COLO829 (cell line): ENCODE measurements around the gene ESD.
A peak's percentile ranks its signal among the peaks of the same experiment; 100 is the strongest.
"Not testable (repeated sequence)": the region's sequence is repeated elsewhere in the genome, so short reads cannot be mapped to it uniquely, and the experiment has no call there.

ENCODE experiments used
- DNase-seq: peaks from one replicate; pipeline ENCODE4 v3.0.0; 2012; ENCODE audit warnings: low spot score

ESD gene

GRCh38 chr13:46796515-46797474 lies at the start of gene ESD:
TSS of gene ESD (minus strand) at chr13:46797161. CDS start at chr13:46791413, 5,748 bp downstream.
- peak; percentile 88 for DNase-seq

GRCh38 chr13:46846726-46847125 lies 49.8 kb upstream of the ESD start:
- DNase-seq = no peak

GRCh38 chr13:46845146-46845545 lies 48.2 kb upstream of the ESD start:
- no peak for DNase-seq

GRCh38 chr13:46844431-46844830 lies 47.5 kb upstream of the ESD start:
- DNase-seq = peak; percentile 14

GRCh38 chr13:46839399-46839798 lies 42.4 kb upstream of the ESD start:
- DNase-seq = no peak

GRCh38 chr13:46834657-46835056 lies 37.7 kb upstream of the ESD start:
- DNase-seq = no peak

- DNase-seq = peak; percentile 51
These were observed 34.7 kb upstream of the ESD start for GRCh38 chr13:46831588-46832194.

GRCh38 chr13:46830405-46831005 lies 33.5 kb upstream of the ESD start:
- DNase-seq = no peak

GRCh38 chr13:46822551-46822950 lies 25.6 kb upstream of the ESD start:
- DNase-seq = no peak

- no peak for DNase-seq
These were observed 21.0 kb upstream of the ESD start for GRCh38 chr13:46817838-46818476.

- no peak for DNase-seq
These were observed 20.1 kb upstream of the ESD start for GRCh38 chr13:46817095-46817494.

GRCh38 chr13:46816371-46816770 lies 19.4 kb upstream of the ESD start:
- DNase-seq = no peak

GRCh38 chr13:46812301-46812797 lies 15.4 kb upstream of the ESD start:
- no peak for DNase-seq

- no peak for DNase-seq
These were observed 13.5 kb upstream of the ESD start for GRCh38 chr13:46810440-46810839.

- not testable (repeated sequence) for DNase-seq
These were observed 8.0 kb upstream of the ESD start for GRCh38 chr13:46804921-46805320.

GRCh38 chr13:46804391-46804815 lies 7.4 kb upstream of the ESD start:
- DNase-seq = no peak

GRCh38 chr13:46803586-46803985 lies 6.6 kb upstream of the ESD start:
- no peak for DNase-seq

GRCh38 chr13:46801858-46802257 lies 4.9 kb upstream of the ESD start:
- DNase-seq = no peak

- DNase-seq = no peak
These were observed 2.2 kb upstream of the ESD start for GRCh38 chr13:46799139-46799538.

GRCh38 chr13:46797501-46798237 lies 708 bp upstream of the ESD start:
- no peak for DNase-seq

GRCh38 chr13:46796129-46796514 lies 839 bp downstream of the ESD start:
- no peak for DNase-seq

- DNase-seq = no peak
These were observed 1.6 kb downstream of the ESD start for GRCh38 chr13:46795321-46795720.
